Measurements from ENCODE around the gene HHIP.

Gene HHIP

DNA sequence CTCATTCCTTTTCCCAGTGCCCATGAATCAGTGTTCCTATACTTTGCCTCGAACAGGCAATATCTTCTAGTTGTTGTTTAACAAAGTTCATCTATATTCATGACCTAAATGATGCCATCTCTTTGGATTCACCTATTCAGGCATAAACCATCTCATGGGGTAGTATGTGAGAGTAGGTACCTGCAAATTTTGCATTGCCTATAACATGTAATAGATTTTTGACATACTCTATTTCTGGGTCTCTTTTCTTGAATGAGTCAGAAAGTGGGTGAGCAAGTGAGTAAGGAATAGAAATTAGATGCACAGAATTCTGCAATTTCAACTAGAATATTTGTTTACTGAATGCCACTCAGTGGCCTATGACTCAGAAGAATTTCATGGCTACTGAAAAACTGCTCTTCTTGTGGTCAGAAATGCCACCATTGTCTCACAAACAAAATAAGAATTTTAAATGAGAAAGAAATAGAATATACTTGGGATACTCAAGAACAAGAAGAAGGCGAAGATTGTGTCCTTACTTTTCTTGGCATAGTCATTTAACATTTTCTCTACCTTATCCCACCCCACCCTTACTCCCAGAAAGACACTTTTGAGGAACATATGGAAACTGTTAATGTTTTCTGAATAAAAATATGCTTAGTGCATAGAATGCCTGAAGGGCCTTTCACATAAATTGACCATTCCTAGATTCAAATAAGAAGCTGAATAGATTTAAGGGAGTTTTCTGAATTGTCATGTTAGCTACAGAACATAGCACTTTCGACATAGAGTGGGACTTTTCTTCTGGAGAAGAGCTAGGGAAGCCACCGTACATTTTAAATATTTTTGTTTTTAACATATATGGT is 86.8 kb downstream of the HHIP start:
- TF ChIP-seq ISL1 (CRISPR knock-in tag; IDR thresholded peaks at IDR 0.05) = no peak
- ATAC-seq = no peak

DNA sequence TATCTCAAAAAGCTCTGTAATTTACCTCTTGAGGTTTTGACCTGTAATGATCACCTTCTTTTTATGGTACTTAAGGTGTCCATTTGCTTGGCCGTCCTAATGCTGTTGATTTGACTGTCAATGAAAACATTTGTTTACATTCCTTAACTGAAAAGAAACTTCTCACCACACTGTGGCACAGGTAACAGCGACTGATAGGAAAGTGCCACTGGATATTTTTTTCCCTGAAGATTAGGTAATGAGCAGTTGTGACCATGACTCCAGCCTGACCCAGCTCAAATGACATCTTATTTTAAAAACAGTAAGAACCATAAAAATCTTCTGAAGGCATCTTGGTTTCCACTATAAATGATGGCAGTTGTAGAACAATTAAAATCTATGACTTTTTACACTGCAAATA is 87.6 kb downstream of the HHIP start:
- TF ChIP-seq, protein P1, sequence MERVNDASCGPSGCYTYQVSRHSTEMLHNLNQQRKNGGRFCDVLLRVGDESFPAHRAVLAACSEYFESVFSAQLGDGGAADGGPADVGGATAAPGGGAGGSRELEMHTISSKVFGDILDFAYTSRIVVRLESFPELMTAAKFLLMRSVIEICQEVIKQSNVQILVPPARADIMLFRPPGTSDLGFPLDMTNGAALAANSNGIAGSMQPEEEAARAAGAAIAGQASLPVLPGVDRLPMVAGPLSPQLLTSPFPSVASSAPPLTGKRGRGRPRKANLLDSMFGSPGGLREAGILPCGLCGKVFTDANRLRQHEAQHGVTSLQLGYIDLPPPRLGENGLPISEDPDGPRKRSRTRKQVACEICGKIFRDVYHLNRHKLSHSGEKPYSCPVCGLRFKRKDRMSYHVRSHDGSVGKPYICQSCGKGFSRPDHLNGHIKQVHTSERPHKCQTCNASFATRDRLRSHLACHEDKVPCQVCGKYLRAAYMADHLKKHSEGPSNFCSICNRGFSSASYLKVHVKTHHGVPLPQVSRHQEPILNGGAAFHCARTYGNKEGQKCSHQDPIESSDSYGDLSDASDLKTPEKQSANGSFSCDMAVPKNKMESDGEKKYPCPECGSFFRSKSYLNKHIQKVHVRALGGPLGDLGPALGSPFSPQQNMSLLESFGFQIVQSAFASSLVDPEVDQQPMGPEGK (CRISPR knock-in tag; IDR thresholded peaks at IDR 0.05; ENCODE audit: borderline replicate concordance) = no peak
- TF ChIP-seq, protein P2, sequence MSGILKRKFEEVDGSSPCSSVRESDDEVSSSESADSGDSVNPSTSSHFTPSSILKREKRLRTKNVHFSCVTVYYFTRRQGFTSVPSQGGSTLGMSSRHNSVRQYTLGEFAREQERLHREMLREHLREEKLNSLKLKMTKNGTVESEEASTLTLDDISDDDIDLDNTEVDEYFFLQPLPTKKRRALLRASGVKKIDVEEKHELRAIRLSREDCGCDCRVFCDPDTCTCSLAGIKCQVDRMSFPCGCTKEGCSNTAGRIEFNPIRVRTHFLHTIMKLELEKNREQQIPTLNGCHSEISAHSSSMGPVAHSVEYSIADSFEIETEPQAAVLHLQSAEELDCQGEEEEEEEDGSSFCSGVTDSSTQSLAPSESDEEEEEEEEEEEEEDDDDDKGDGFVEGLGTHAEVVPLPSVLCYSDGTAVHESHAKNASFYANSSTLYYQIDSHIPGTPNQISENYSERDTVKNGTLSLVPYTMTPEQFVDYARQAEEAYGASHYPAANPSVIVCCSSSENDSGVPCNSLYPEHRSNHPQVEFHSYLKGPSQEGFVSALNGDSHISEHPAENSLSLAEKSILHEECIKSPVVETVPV (CRISPR knock-in tag; IDR thresholded peaks at IDR 0.05) = no peak
- TF ChIP-seq, protein P3, sequence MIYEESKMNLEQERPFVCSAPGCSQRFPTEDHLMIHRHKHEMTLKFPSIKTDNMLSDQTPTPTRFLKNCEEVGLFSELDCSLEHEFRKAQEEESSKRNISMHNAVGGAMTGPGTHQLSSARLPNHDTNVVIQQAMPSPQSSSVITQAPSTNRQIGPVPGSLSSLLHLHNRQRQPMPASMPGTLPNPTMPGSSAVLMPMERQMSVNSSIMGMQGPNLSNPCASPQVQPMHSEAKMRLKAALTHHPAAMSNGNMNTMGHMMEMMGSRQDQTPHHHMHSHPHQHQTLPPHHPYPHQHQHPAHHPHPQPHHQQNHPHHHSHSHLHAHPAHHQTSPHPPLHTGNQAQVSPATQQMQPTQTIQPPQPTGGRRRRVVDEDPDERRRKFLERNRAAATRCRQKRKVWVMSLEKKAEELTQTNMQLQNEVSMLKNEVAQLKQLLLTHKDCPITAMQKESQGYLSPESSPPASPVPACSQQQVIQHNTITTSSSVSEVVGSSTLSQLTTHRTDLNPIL (CRISPR knock-in tag; IDR thresholded peaks at IDR 0.05; ENCODE audit: low read depth) = no peak
- TF ChIP-seq ZNF565 (CRISPR knock-in tag; conservative IDR thresholded peaks at IDR 0.05; ENCODE audit: low read depth) = no peak
- no peak for ATAC-seq

DNA sequence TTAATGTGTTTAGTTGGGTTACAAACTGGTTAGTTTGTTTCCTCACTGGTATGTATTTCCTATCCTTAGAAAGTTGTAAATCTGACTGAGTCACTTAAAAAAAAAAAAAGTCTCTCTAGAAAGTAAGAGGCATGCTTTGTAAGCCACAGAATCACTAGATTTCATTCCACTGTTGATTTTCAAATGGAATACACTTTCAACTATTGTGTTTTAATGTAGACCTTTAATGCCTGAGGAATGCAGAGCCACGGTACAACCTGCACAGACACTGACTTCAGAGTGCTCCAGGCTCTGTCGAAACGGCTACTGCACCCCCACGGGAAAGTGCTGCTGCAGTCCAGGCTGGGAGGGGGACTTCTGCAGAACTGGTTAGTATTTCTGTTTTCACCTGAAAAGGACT is 88.6 kb downstream of the HHIP start:
- no peak for ATAC-seq
- TF ChIP-seq, protein P4, sequence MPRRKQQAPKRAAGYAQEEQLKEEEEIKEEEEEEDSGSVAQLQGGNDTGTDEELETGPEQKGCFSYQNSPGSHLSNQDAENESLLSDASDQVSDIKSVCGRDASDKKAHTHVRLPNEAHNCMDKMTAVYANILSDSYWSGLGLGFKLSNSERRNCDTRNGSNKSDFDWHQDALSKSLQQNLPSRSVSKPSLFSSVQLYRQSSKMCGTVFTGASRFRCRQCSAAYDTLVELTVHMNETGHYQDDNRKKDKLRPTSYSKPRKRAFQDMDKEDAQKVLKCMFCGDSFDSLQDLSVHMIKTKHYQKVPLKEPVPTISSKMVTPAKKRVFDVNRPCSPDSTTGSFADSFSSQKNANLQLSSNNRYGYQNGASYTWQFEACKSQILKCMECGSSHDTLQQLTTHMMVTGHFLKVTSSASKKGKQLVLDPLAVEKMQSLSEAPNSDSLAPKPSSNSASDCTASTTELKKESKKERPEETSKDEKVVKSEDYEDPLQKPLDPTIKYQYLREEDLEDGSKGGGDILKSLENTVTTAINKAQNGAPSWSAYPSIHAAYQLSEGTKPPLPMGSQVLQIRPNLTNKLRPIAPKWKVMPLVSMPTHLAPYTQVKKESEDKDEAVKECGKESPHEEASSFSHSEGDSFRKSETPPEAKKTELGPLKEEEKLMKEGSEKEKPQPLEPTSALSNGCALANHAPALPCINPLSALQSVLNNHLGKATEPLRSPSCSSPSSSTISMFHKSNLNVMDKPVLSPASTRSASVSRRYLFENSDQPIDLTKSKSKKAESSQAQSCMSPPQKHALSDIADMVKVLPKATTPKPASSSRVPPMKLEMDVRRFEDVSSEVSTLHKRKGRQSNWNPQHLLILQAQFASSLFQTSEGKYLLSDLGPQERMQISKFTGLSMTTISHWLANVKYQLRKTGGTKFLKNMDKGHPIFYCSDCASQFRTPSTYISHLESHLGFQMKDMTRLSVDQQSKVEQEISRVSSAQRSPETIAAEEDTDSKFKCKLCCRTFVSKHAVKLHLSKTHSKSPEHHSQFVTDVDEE (CRISPR knock-in tag; IDR thresholded peaks at IDR 0.05) = no peak
- no peak for TF ChIP-seq CSDC2 (CRISPR knock-in tag; IDR thresholded peaks at IDR 0.05)
- no peak for TF ChIP-seq TCF4 (CRISPR knock-in tag; IDR thresholded peaks at IDR 0.05; ENCODE audit: borderline replicate concordance)
- TF ChIP-seq GLIS3 (CRISPR knock-in tag; IDR thresholded peaks at IDR 0.05) = no peak
- no peak for TF ChIP-seq RARB (CRISPR knock-in tag; IDR thresholded peaks at IDR 0.05)
- TF ChIP-seq, protein P5, sequence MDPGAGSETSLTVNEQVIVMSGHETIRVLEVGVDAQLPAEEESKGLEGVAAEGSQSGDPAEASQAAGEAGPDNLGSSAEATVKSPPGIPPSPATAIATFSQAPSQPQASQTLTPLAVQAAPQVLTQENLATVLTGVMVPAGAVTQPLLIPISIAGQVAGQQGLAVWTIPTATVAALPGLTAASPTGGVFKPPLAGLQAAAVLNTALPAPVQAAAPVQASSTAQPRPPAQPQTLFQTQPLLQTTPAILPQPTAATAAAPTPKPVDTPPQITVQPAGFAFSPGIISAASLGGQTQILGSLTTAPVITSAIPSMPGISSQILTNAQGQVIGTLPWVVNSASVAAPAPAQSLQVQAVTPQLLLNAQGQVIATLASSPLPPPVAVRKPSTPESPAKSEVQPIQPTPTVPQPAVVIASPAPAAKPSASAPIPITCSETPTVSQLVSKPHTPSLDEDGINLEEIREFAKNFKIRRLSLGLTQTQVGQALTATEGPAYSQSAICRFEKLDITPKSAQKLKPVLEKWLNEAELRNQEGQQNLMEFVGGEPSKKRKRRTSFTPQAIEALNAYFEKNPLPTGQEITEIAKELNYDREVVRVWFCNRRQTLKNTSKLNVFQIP (CRISPR knock-in tag; IDR thresholded peaks at IDR 0.05; ENCODE audit: borderline replicate concordance, low read depth) = no peak
- TF ChIP-seq ARNTL (CRISPR knock-in tag; IDR thresholded peaks at IDR 0.05; ENCODE audit: borderline replicate concordance, low read depth) = no peak
- no peak for TF ChIP-seq ESRRG (CRISPR knock-in tag; IDR thresholded peaks at IDR 0.05)
- TF ChIP-seq, protein P3 (CRISPR knock-in tag; IDR thresholded peaks at IDR 0.05; ENCODE audit: low read depth) = no peak
- no peak for TF ChIP-seq ISL1 (CRISPR knock-in tag; IDR thresholded peaks at IDR 0.05)
- TF ChIP-seq ZNF565 (CRISPR knock-in tag; conservative IDR thresholded peaks at IDR 0.05; ENCODE audit: low read depth) = no peak

DNA sequence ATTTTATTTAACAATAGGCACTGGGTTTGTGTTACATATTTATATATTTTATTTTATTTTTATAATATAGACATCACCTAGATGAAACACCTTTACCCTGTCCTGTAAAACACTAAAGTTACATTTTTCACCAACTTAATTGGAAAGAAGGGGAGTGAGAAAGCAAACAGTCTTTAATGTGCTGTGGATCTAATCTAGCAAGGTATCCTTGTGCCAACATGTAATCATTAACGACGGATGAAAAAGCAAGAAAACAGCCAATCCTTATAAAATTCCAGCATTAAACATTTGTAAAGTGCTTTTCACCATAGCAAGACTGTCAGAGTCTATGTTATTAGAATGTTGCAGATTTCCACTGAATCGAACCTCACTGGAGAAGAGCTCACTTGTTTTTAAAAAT is 92.7 kb downstream of the HHIP start:
- ATAC-seq = no peak
- TF ChIP-seq, protein P4 (CRISPR knock-in tag; IDR thresholded peaks at IDR 0.05) = no peak
- TF ChIP-seq ZNF565 (CRISPR knock-in tag; conservative IDR thresholded peaks at IDR 0.05; ENCODE audit: low read depth) = no peak
- no peak for TF ChIP-seq ARNTL (CRISPR knock-in tag; IDR thresholded peaks at IDR 0.05; ENCODE audit: borderline replicate concordance, low read depth)
- TF ChIP-seq ZNF8 (CRISPR knock-in tag; IDR thresholded peaks at IDR 0.05) = no peak
- TF ChIP-seq ZC3H10 (CRISPR knock-in tag; IDR thresholded peaks at IDR 0.05) = no peak
- TF ChIP-seq RARB (CRISPR knock-in tag; IDR thresholded peaks at IDR 0.05) = no peak
- TF ChIP-seq OSR1 (CRISPR knock-in tag; IDR thresholded peaks at IDR 0.05) = no peak
- TF ChIP-seq, protein P3 (CRISPR knock-in tag; IDR thresholded peaks at IDR 0.05; ENCODE audit: low read depth) = no peak
